K562 (cell line): ENCODE data around the gene WRAP53. TPM values are rescaled to one million over a fixed set of nuclear protein-coding genes. Genes with fewer than 3 reads are reported as not detected.

ENCODE experiments used
- ATAC-seq: fragments of 200-7000 bp; cut with Tn5 transposase; 3 replicates; pipeline ENCODE4 v1.9.1; 2020; ENCODE audit warnings: moderate library complexity
- BruUV-seq: library from RNA; stranded (reverse); fragments of 400-500 nt; replicated peaks from 2 replicates; lab custom pipeline; 2021; lab: Mats Ljungman, UMichigan
- CTCF ChIA-PET: fragments of 300-600 bp; formaldehyde crosslinking; extraction: SDS; loops from one replicate; lab custom pipeline; 2021; ENCODE audit warnings: low intra/inter-chr PET ratio; lab: Yijun Ruan, JAX
- POLR2A ChIA-PET: fragments of 300-600, 350-650 bp; sonication (Branson Sonifier 250); formaldehyde crosslinking; extraction: SDS; loops from one replicate; lab custom pipeline; 2021; ENCODE audit warnings: antibody characterized with exemption, inconsistent platforms; lab: Yijun Ruan, JAX
- DNase-seq, 4 experiments: peaks; one replicate each; pipeline versions ENCODE4 v3.0.0 to v3.0.0-alpha.2; 2011 to 2018; ENCODE audit warnings: low spot score in 3 of 4, mixed read lengths in 3 of 4; ENCODE audit errors: extremely low read depth in 1 of 4
- FAIRE-seq: peaks from 2 replicates; lab custom pipeline; 2011; peaks lifted over from hg19 to GRCh38; lab: Jason Lieb, UNC
- H2AFZ ChIP-seq: 2 replicates; pipeline ENCODE4 v1.6.0; 2011; ENCODE audit warnings: low read depth, low read length, control low read depth, inconsistent platforms
- H3K27ac ChIP-seq: fragments of 200-600 bp; 3 replicates; pipeline ENCODE4 v1.8.0; 2011; ENCODE audit warnings: low read depth, mild to moderate bottlenecking, control low read depth, inconsistent platforms, low read length, moderate library complexity, mixed read lengths; ENCODE audit errors: extremely low read depth
- H3K27me3 ChIP-seq, 2 experiments: fragments of 300-600 bp in 1 of 2; 2 replicates in 1 of 2; 3 replicates in 1 of 2; pipeline versions ENCODE4 v1.6.0 to v1.8.0; 2011; ENCODE audit warnings: inconsistent platforms in 2 of 2, low read length in 2 of 2, mild to moderate bottlenecking in 1 of 2, mixed read lengths in 1 of 2, moderate library complexity in 1 of 2; ENCODE audit not compliant: control insufficient read depth in 2 of 2, insufficient read depth in 2 of 2
- H3K36me3 ChIP-seq: fragments of 300-600 bp; 3 replicates; pipeline ENCODE4 v1.8.0; 2011; ENCODE audit warnings: mild to moderate bottlenecking, low read length, inconsistent platforms; ENCODE audit not compliant: control insufficient read depth, insufficient read depth
- H3K4me1 ChIP-seq, 2 experiments: fragments of 200-600 bp in 1 of 2; replicated peaks in 1 of 2; 2 replicates in 1 of 2; 3 replicates in 1 of 2; pipeline versions ENCODE4 v1.5.1 to v1.8.0; 2011; ENCODE audit warnings: inconsistent platforms in 2 of 2, low read length in 2 of 2, mild to moderate bottlenecking in 1 of 2, mixed read lengths in 1 of 2, moderate library complexity in 1 of 2; ENCODE audit not compliant: control insufficient read depth in 2 of 2, insufficient read depth in 2 of 2
- H3K4me2 ChIP-seq: 2 replicates; pipeline ENCODE4 v1.6.1; 2011; ENCODE audit warnings: low read length, control low read depth, inconsistent platforms, mixed read lengths; ENCODE audit not compliant: insufficient read depth
- H3K4me3 ChIP-seq: fragments of 200-600 bp; sonication (generic), shearing (Covaris generic); 2 replicates; pipeline ENCODE4 v1.5.1; 2016; ENCODE audit warnings: control low read depth, inconsistent platforms
- H3K79me2 ChIP-seq: fragments of 200-600 bp; 3 replicates; pipeline ENCODE4 v1.8.0; 2011; ENCODE audit warnings: low read length, inconsistent platforms; ENCODE audit not compliant: control insufficient read depth, insufficient read depth
- H3K9ac ChIP-seq, 2 experiments: 2 replicates each; pipeline versions ENCODE4 v1.6.0 to v1.6.1; 2011; ENCODE audit warnings: low read depth in 2 of 2, low read length in 2 of 2, control low read depth in 1 of 2, inconsistent platforms in 1 of 2, mild to moderate bottlenecking in 1 of 2, mixed read lengths in 1 of 2; ENCODE audit not compliant: insufficient read depth in 1 of 2
- H3K9me1 ChIP-seq: one replicate; pipeline ENCODE4 v1.6.0; 2011; ENCODE audit warnings: inconsistent platforms, mild to moderate bottlenecking, low read length, moderate library complexity; ENCODE audit not compliant: control insufficient read depth, insufficient read depth
- H3K9me3 ChIP-seq: replicated peaks from 2 replicates; pipeline ENCODE4 v1.5.1; 2011; ENCODE audit warnings: low read depth, low read length, inconsistent platforms; ENCODE audit not compliant: control insufficient read depth, insufficient read depth
- H4K20me1 ChIP-seq: replicated peaks from 2 replicates; pipeline ENCODE4 v1.6.1; 2011; ENCODE audit warnings: low read length, inconsistent platforms, mixed read lengths; ENCODE audit not compliant: control insufficient read depth, insufficient read depth
- CBX5 ChIP-seq: IDR thresholded peaks from 2 replicates; pipeline ENCODE4 v1.6.1; 2014; ENCODE audit warnings: low read depth, borderline replicate concordance
- ERF ChIP-seq: fragments of 450-650 bp; formaldehyde crosslinking; IDR thresholded peaks from 2 replicates; pipeline ENCODE4 v1.4.0; 2020; ENCODE audit warnings: mild to moderate bottlenecking, mixed read lengths
- FOXJ2 ChIP-seq: fragments of 200-800 bp; sonication (Bioruptor generic); IDR thresholded peaks from 2 replicates; pipeline ENCODE4 v1.6.1; 2016; ENCODE audit warnings: missing genetic modification characterization, missing compliant biosample characterization
- POLR2G ChIP-seq: fragments of 200-400 bp; formaldehyde crosslinking; IDR thresholded peaks from 2 replicates; pipeline ENCODE4 v1.6.1; 2017; ENCODE audit warnings: low read depth, mild to moderate bottlenecking, antibody characterized with exemption, low read length, moderate library complexity
- RFX7 ChIP-seq: fragments of 250-450 bp; sonication (Bioruptor Pico); IDR thresholded peaks from 2 replicates; pipeline ENCODE4 v1.5.1; 2021; ENCODE audit warnings: mild to moderate bottlenecking
- TSC22D4 ChIP-seq: fragments of 450-650 bp; IDR thresholded peaks from 2 replicates; pipeline ENCODE4 v1.6.1; 2016; ENCODE audit warnings: missing genetic modification characterization, missing biosample characterization, control low read depth
- U2AF1 ChIP-seq: fragments of 200-400 bp; formaldehyde crosslinking; optimal IDR thresholded peaks from 2 replicates; pipeline ENCODE3; 2017; ENCODE audit warnings: mild to moderate bottlenecking, low read depth, low read length, moderate library complexity
- ZNF224 ChIP-seq: sonication (generic); formaldehyde crosslinking; IDR thresholded peaks from 2 replicates; pipeline ENCODE4 v1.8.0; 2022; ENCODE audit warnings: mild to moderate bottlenecking, missing genetic modification reagents
- WGBS: fragments of 100-300 bp; shearing (Covaris generic); methylation state at CpG from one replicate; pipeline ENCODE4 v1.1.6; 2016; ENCODE audit warnings: low coverage, mixed read lengths; ENCODE audit not compliant: insufficient coverage; ENCODE audit errors: missing lambda C conversion rate; 5-methylcytosine and 5-hydroxymethylcytosine counted together
- in situ Hi-C: fragments of 300-500 bp; cut with MboI; formaldehyde crosslinking; loops from 4 replicates; pipeline ENCODE4 v1.15.0; 2018; ENCODE audit warnings: inconsistent platforms, mixed read lengths
- intact Hi-C: fragments of 100-400 bp; cut with micrococcal nuclease; formaldehyde crosslinking; loops from 2 replicates; pipeline ENCODE4 v1.14.2; 2022
- polyA plus RNA-seq, 8 experiments: library from polyadenylated mRNA; depleted of rRNA in 4 of 8; stranded (reverse) in 5 of 8; unstranded in 3 of 8; fragments of >200 nt; fragmentation: Nextera tagmentation in 2 of 8; fragmentation: Illumina TruSeq in 1 of 8; extraction: Ambion mirVana in 2 of 8; extraction: Trizol in 1 of 8; gene quantifications; 2 replicates each; pipeline versions ENCODE4 v1.2.1 to v1.2.3, GENCODE V29; 2011 to 2014; ENCODE audit warnings: inconsistent platforms in 1 of 8, missing spikeins in 1 of 8
- total RNA-seq, 7 experiments: library from RNA; depleted of rRNA in 6 of 7; stranded (reverse); fragments of >200 nt in 6 of 7; fragmentation: Illumina TruSeq in 2 of 7; extraction: Trizol in 2 of 7; gene quantifications; 2 replicates each; pipeline versions ENCODE4 v1.2.1 to v1.2.3, GENCODE V29; 2011 to 2021; ENCODE audit warnings: low replicate concordance in 1 of 7

WRAP53 gene
- total and polyA plus RNA-seq, 9 of the 15 experiments (the other 6 are each of a cell fraction or from before 2014, with no cell fraction given) = 0.72 to 18.2 (median 13.4) TPM

DNA sequence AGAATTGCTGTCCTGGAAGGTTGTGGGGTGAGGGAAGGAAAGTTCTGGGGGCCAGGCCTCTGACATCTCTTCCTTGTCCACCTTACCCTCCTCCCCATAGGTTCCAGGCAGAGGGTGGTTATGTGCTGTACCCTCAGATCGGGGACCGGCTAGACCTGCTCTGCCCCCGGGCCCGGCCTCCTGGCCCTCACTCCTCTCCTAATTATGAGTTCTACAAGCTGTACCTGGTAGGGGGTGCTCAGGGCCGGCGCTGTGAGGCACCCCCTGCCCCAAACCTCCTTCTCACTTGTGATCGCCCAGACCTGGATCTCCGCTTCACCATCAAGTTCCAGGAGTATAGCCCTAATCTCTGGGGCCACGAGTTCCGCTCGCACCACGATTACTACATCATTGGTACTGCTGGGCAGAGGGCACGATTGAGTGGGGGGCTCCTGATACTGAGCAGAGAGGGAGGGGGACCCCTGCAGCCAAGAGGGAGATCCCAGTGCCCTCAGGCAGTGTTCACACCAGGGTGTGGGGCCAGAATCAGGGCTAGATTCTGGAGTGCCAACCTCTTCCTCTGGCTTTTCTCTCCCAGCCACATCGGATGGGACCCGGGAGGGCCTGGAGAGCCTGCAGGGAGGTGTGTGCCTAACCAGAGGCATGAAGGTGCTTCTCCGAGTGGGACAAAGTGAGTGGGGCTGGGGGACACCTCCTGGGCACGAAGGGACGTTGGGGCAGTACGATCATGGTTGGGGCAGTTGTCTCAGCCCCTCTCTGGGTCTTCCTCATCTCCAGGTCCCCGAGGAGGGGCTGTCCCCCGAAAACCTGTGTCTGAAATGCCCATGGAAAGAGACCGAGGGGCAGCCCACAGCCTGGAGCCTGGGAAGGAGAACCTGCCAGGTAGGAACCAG is 19.8 kb downstream of the WRAP53 start (continued):
- no peak for TF ChIP-seq POLR2G
- TF ChIP-seq CBX5 = no peak
- no peak for TF ChIP-seq FOXJ2
- no peak for TF ChIP-seq U2AF1
- no peak for TF ChIP-seq RFX7
- no peak for TF ChIP-seq ERF (CRISPR knock-in tag)

DNA sequence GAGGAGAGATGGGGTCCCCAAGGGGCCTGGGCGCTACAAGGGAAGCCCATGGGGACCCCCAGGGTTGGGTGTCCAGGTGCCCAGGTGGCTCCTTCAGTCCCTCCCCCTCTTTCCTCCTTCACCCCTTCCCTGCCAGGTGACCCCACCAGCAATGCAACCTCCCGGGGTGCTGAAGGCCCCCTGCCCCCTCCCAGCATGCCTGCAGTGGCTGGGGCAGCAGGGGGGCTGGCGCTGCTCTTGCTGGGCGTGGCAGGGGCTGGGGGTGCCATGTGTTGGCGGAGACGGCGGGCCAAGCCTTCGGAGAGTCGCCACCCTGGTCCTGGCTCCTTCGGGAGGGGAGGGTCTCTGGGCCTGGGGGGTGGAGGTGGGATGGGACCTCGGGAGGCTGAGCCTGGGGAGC is 20.8 kb downstream of the WRAP53 start:
- TF ChIP-seq ZNF224 (CRISPR knock-in tag) = no peak
- no peak for TF ChIP-seq TSC22D4 (tag)
- Histone ChIP-seq H3K27ac (no peak overlapping the region), H3K4me2 (no peak overlapping the region), H3K9ac (no peak overlapping the region), H2AFZ (no peak overlapping the region), H3K4me3 (no peak overlapping the region), H3K79me2 (no peaks in the 10 kb centered on the region), H4K20me1 (no peaks in the 10 kb centered on the region), H3K36me3 (no peaks in the 10 kb centered on the region), H3K9me3 (no peaks in the 10 kb centered on the region), H3K4me1 (peaks cover 2 to 14% of the 10 kb centered on the region in 2 experiments; a peak in 3 of 5 replicates), H3K27me3 (peaks cover 9 to 46% of the 10 kb centered on the region in 2 experiments; a peak in 4 of 5 replicates), H3K9me1 (no peaks in the 10 kb centered on the region)
- no peak for ATAC-seq
- 46% methylated on average over 2 of the region's 11 CpGs for WGBS
- intact Hi-C loops (no loop called here), in situ Hi-C loops (no loop called here)
- no peak for DNase-seq
- FAIRE-seq = no peak
- ChIA-PET CTCF (no interaction called here), POLR2A (no interaction called here)
- BruUV-seq = no TSS peak
